Muscle of back (tissue), 13 donors: ENCODE data around the gene ZNF503. TPM values are rescaled to one million over a fixed set of nuclear protein-coding genes. Genes with fewer than 3 reads are reported as not detected.

ENCODE experiments used
- DNase-seq, 3 donors: peaks; one replicate each; pipeline versions ENCODE4 v3.0.0 to v3.0.0-alpha.2; 2013
- long read RNA-seq, 9 donors: transcript quantifications; one replicate each; lab custom pipeline, GENCODE V29; 2026
- polyA plus RNA-seq, 10 donors: library from polyadenylated mRNA; unstranded; fragments of 120-200 nt; gene quantifications; one replicate each; pipeline ENCODE4 v1.2.1, GENCODE V29; 2013; ENCODE audit not compliant: insufficient read length in 10 of 10

The ZNF503 gene, protein sequence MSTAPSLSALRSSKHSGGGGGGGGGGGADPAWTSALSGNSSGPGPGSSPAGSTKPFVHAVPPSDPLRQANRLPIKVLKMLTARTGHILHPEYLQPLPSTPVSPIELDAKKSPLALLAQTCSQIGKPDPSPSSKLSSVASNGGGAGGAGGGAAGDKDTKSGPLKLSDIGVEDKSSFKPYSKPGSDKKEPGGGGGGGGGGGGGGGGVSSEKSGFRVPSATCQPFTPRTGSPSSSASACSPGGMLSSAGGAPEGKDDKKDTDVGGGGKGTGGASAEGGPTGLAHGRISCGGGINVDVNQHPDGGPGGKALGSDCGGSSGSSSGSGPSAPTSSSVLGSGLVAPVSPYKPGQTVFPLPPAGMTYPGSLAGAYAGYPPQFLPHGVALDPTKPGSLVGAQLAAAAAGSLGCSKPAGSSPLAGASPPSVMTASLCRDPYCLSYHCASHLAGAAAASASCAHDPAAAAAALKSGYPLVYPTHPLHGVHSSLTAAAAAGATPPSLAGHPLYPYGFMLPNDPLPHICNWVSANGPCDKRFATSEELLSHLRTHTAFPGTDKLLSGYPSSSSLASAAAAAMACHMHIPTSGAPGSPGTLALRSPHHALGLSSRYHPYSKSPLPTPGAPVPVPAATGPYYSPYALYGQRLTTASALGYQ
- polyA plus RNA-seq = 10 to 100 TPM in 6 of 10 donors, 1 to 10 TPM in 4; 8.3 to 20.4 (median 10.4) TPM
- long read RNA-seq, donor 1, transcript ZNF503-201 (2 exons, 3,347 nt) = major isoform, 10 of 10 reads
- long read RNA-seq, donor 1, partial matches to known transcripts = 0 of 10 reads
- long read RNA-seq, donor 1, other reads (novel, unspliced or antisense) = 0 of 10 reads
- long read RNA-seq, donor 2, partial matches to known transcripts = 0 of 3 reads
- long read RNA-seq, donor 2, other reads (novel, unspliced or antisense) = 0 of 3 reads
- long read RNA-seq, donor 3 = 0 reads
- long read RNA-seq, donor 4, transcript ZNF503-201 (2 exons, 3,347 nt) = major isoform, 10 of 10 reads
- long read RNA-seq, donor 4, partial matches to known transcripts = 0 of 10 reads
- long read RNA-seq, donor 4, other reads (novel, unspliced or antisense) = 0 of 10 reads
- long read RNA-seq, donor 5, transcript ZNF503-201 (2 exons, 3,347 nt) = major isoform, 10 of 10 reads
- long read RNA-seq, donor 5, partial matches to known transcripts = 0 of 10 reads
- long read RNA-seq, donor 5, other reads (novel, unspliced or antisense) = 0 of 10 reads
- long read RNA-seq, donor 6, transcript ZNF503-201 (2 exons, 3,347 nt) = major isoform, 10 of 10 reads
- long read RNA-seq, donor 6, partial matches to known transcripts = 0 of 10 reads
- long read RNA-seq, donor 6, other reads (novel, unspliced or antisense) = 0 of 10 reads
- long read RNA-seq, donor 7, transcript ZNF503-201 (2 exons, 3,347 nt) = major isoform, 5 of 5 reads
- long read RNA-seq, donor 7, partial matches to known transcripts = 0 of 5 reads
- long read RNA-seq, donor 7, other reads (novel, unspliced or antisense) = 0 of 5 reads
- long read RNA-seq, donor 8, partial matches to known transcripts = 0 of 4 reads
- long read RNA-seq, donor 8, other reads (novel, unspliced or antisense) = 0 of 4 reads
- long read RNA-seq, donor 9 = 0 reads

DNA sequence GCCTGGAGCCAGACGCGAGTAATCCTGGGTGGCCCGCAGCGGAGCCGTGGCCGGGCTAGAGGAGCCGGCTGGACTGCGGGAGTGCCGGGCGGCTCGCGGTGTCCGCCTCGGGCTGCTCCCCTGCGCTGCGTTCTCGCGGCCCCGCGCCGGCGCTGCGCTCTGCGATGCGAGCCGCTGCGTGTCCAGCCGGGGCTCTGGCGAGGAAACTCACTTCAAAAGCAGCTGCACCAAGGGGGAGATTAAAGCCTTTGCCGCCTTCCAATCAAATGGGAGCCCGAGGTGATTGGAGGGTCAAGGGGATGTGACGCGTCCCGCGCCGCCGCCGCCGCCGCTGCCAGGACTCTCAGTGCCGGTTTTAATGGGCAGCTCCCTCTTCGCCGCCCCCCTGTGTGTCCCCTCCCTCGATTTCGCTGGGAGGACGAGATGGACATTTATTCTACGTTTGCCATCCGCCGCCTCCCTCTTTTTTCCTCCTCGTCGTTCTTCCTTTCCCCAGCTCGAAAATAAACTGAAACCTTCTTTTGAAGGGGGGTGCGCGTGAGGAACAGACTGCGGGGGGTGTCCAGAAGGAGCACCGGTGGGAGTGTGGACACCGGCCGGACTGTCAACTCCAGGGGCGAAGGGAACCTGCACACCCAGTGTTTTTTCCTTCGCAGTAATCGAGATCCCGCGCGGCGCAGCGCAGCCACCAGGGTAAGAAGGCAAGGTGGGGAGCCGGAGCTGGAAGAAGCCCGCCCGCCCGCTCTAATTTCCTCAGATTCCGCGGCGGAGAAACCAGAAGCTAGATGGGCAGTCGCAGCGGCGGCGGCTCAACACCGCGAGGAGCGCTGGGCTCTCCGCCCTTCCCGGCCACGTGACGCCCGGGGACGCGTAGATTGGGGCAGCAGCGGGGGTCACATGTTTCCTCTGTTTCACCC, at the start of gene ZNF503:
TSS of gene ZNF503 (minus strand) at position 196 of the 917 bp plus-strand sequence. CDS start 345 bp downstream, outside the sequence.
- DNase-seq = peak; percentile 97 to 99 (median 99)

DNA sequence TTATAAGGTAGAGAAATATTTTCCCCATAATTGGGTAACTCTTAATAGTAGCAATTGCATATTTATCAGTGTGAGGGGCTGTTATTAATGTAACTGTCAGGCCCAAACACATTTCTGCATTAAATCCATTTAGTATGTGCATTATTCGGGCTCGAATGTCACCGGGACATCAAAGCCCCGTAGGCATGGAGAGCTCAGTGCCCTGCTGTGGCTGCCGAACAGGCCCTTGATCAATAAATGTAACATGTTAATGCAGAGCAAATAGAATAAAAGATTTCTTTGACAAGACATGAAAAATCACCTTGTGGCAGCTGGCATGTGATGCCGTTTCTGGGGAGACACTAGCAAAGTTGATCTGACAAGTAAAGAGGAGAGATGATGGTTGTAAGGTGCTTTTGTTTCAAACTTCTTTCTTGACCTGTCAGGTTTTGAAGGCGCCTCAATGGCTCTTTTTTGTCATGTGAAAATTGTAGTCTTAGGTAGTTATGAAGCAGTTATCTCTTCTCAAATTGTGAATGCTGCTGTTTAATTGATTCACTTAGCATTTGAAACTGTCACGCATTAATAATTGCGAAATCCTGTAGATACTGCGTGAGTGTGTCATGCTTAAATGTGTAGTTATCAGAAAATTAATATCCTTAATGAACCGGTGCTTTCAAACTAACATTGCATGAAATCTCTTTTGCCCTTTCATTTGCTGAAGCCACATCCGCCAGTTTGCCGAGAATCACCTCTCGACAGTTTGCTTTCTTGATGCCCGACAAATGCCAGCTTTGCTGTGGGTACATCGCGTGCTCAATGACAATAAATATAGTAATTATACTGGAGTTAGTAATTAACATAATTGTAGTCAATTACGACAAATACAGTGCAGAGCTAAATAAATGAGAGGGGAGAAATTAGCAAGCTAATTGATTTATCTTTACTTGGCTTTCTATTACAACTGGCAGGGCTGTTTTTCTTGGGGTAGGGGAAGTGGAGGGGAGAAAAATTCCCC, 49.4 kb upstream of the ZNF503 start:
- DNase-seq = no peak

DNA sequence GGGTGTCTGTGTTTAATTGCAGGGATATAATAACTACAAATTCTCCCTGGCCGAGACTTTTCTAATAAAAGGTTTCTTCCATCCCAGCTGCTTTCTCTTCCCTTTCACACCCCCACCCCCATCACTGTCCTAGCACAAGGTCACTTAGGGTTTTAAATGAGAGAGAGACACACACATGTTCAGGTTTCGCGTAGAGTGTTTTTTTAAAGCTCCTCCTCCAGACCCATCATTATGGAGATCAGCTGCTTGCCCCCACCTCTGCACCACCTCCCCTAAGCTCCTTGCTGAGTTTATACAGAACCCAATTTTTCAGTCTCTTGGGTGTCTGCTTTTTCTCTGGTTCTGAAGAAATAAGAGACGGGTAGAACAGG, 48.5 kb upstream of the ZNF503 start:
- no peak for DNase-seq

DNA sequence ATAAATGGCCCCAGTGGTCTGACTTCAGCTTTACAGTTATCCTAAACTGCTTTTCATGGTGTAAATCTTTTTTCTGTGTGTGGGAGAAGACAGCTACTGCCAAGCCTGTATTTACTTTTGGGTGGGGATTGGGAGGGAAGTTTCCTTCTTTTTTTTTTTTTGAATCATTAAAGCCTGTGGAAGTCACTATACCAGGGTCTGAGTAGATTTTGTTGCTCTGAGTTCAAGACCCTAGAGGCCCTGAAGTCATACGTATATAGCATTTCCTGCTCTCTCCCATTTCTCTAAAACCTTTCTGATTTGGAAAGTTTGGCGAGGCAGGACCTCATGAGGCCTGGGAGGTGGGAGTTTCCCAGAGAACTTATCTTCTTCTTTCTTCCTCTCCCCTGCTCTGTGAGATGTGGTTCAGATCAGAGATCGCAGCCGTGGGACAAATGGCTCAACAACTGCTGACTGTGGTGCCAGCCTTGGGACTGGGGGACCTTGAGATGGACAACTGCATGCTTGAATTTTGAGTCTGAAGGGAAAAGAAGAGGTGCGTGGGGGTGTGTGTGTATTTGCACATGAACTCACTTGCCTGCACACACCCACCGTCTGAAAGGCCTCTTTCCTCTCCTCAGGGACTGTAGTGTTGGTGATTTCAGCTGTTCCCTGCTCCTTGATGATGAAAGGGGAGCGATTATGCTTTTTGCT, 48.0 kb upstream of the ZNF503 start:
- peak in 1 of 3 donors; percentile 62 for DNase-seq

DNA sequence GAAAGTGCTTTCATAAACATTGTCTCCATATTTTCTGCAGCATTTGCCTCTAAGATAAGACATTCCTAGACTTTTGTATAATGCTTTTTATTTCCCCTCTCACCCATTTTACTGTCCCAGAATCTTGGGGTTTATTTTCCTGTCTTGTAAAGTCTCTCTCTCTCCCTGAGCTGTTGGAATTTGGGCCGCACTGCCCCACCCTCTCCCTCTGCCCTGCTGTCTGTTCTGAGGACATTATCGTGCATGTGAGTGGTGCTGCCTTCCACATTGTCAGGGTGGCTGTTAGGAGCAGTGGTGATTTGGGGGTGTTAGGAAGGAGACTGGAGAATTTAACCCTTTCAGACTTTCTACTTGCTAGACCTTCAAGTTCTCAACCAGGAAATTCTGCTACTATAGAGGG, 46.6 kb upstream of the ZNF503 start:
- no peak for DNase-seq

DNA sequence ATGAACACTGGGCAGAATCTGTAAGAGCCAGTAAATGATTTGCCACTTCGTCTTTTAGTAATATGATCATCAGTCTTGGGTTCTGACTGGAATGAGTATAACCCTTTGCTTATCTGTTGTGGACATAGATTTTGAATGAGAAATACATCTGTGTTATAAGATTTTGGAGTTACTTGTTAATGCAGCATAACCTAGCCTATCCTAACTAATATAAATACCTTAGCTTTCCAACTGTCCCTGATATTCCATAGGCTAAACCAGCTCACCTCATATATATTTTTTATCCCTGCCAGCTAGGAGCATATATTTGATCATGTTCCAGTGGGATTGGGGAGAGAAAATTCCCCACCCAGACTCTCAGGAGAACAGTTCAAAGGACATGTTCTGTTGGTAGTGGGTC, 44.9 kb upstream of the ZNF503 start:
- DNase-seq = no peak

DNA sequence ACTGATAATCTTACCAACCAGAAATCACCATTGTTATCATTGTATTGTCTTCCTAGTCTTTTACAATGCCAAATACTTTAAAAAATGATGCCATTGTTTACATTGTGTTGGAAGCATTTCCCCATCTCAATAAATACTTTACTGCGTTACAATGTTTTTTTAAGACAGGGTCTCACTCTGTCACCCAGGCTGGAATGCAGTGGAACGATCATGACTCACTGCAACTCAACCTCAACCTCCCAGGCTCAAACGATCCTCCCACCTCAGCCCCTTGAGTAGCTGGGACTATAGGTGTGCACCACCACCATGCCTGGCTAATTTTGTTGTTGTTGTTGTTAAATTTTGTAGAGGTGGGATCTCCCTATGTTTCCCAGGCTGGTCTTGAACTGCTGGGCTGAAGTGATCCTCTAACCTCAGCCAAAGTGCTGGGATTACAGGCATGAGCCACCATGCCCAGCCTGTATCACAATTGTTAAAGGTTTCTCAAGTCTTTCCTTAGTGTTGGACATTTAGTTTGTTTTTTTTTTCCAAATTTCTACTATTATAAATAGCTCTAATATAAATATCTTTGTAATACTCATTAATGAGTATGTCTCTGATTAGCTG, 43.3 kb upstream of the ZNF503 start:
- DNase-seq = no peak

DNA sequence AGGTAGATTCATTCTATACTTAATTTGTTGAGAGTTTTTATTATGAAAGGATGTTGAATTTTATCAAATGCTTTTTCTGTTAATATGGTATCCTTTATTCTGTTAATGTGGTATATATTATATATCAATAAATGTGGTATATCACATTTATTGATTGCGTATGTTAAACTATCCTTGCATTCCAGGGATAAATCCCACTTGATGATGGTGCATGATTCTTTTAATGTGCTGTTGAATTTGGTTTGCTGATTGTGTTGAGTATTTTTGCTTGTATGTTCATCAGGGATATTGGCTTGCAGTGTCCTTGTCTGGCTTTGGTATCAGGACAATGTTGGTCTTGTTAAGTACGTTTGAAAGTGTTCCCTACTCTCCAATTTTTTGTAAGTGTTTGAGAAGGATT, 41.8 kb upstream of the ZNF503 start:
- no peak for DNase-seq

DNA sequence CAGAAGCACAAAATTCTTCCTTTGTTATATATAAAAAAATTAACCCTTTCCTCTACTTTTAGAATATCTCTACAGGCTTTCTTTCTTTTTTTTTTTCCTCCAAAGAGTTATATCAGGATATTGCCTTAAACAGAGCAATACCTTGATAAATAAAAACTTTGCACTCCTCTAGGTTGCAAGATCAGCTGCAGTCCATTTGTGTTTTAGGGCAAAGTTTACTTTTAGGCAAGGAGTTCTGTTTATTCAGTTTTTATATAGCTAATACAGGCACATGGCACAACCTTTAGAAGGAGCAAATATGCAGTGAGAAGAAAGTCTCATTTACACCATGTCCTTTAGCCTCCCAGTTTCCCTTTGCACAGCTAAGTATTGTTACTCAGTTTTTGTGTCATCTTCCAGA, 40.1 kb upstream of the ZNF503 start:
- no peak for DNase-seq

DNA sequence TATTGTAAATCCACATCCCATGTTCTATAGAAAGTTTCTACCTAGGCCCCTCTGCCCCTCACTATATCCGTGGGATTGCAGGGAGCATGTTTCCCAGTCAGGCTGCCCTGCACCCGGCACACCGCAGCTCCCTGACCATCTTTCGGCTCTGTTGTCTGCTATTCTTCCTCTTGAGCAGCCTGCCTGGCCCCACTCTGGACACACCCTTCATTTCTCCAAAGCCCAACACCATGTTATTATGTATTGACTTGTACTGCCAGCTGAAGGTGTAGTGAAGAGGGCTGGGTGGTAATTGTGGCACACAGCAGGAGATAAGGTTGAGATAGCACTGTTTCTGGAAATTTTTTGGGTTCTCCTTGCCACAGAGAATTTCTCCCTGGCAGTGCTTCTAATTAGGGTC, 39.6 kb upstream of the ZNF503 start:
- DNase-seq = no peak

DNA sequence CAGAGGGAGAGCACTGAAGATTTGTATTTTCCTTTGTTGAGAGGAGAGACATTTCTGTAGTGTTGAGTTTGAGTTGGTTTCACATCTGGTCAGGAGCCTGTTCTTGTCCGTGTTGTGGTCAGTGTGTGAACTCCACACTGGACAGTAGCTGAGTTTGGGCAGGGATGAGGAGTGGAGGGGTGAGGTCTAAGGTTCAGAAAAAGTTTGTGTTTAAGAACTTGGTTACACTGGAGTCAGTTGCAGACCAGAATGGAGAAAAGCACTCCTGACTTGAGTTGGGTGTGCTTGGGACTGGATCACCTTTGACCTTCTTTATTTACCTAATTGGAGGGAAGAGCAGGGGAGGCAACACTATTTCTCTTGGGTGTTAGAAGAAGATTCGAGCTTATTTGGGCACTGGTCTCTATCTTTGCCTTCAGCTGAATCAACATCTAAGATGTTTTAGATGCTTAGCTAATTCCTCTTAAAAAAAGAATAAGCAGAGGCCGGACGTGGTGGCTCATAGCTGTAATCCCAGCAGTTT, 38.8 kb upstream of the ZNF503 start:
- no peak for DNase-seq

DNA sequence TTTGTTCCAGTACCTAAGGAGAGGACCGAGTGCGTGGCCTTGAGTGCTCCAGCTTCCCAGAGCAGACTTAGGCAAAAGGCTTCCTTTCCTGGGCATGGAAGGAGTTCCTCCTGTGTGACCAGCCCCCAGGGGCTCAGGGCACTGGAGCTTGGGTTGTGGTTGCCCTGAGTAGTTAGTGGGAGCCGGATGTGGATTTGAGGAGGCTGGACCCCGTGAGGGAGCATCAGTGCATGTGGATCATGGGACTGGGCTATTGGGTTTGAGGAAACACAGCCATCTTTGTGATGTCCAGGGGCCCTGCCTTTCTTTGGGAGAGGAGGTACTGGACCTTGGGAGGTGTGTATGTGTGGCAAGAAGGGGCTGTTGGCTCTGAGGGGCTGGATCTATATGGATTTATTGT, 38.2 kb upstream of the ZNF503 start:
- no peak for DNase-seq

DNA sequence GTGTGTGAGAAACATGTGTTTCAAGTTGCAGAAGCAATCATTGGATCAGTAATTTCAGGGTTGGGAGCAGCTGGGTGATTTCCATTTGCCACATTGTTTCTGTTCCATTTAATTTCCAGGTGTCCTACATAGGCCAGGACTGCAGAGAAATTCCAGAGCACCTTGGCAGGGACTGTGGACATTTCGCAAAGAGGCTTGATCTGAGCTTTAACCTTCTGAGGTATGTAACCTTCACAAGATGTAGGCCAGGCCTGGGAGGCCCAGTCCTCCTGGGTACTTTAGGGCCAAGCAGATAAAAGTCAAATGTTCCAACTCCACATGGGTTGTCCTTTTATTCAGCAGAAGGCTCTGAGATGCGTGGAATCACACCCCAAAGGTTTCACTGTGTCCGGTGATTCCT, 36.7 kb upstream of the ZNF503 start:
- DNase-seq = no peak

DNA sequence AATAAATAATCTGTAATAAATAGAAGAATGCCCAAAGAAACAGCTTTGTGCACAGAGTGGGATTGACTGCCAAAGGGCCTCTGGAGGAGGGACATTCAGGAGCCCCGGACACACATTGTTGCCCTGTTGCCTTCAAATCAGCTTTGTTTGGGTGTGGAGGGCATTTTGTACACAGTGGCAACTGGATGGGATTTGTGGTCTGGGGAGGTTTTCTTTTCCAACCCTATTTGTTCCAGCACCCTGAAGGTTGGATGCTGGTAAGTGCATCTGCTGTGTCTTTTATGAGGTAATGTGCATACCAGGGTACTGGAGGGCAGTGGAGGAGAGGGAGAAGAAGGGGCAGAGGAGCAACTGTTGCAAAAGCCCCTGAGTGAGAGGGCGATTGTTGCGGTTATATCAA, 36.1 kb upstream of the ZNF503 start:
- no peak for DNase-seq

DNA sequence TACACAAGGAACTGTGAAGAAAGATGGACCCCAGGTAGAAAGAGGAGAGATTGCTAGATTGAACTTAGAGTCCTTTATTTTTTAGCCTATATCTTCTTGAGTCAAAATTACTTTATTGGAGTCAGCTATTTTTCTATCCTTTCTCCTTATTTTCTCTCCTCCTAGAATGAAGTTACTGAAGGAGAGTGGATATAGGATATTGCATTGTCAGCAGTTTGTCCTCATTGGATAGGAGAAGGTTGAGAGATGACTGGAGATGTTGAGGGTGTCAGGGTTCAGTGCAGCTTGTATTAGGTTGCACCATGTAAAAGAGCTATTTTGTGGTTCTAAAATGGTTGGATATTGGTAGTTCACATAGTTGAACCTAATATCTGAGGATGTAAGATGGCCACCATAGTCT, 35.3 kb upstream of the ZNF503 start:
- no peak for DNase-seq

DNA sequence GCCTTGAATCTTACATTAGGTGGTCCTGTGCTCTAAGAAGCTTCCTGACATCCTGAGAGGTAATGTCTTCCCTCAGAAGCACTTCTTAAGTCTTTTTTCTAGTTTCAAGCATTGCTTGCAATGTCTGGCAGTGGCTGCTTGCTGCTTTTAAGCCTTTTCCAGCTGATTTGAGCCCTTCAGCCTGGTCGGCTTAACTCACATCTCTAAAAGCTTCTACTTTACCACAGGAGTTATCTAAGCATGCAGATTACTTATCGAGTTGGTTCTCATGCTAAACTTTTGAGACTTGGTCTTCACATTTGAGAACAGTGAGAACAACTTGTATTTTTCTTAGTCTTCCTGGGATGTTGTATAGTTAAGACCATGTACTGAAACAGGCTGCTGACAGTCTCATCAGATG, 33.7 kb upstream of the ZNF503 start:
- no peak for DNase-seq

DNA sequence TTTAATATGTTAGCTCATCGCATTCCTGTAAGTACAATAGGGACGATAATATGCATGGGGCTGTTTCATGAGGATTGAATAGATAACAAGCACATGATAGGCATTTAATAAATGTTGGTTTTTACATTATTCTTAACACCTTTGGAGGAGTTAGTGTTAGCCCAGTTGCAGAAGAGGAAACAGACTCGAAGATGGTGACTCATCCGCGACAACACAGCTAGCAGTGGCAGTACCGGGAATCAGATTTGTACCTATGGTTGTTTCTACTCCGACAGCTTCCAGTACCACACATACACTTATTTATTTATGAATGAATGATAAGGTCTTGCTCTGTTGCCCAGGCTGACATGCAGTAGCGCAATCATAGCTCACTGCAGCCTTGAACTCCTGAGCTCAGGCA, 32.7 kb upstream of the ZNF503 start:
- no peak for DNase-seq

DNA sequence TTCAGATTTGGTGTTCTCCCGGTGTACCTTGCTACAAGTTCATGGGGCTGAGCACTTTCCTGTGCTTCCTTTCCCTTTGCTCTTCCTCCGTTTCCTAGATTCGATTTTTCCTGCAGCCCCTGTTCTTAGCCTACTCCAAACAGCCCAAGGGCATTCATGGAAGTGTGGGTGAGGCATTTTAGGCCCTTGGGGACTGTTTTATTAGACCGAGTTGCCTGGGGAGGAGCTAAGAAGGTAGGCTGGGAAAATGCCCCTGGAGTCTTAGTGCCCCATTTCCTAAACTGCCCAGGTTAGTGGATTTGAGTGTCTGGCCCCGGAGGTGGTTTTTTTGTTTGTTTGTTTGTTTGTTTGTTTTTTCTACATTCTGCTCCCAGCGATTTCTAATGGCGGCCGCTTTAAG, 31.7 kb upstream of the ZNF503 start:
- no peak for DNase-seq
